Astrocyte (in vitro differentiated cells and primary cell): ENCODE results near the gene RNF133. TPM values are rescaled to one million over a fixed set of nuclear protein-coding genes. Genes with fewer than 3 reads are reported as not detected.

Experiments
- DNase-seq: peaks from one replicate; pipeline ENCODE4 v3.0.0-alpha.2; 2010; ENCODE audit warnings: low read depth
- FAIRE-seq: peaks from 2 replicates; lab custom pipeline; 2011; peaks lifted over from hg19 to GRCh38; lab: Jason Lieb, UNC
- H2AFZ ChIP-seq: 2 replicates; pipeline ENCODE4 v1.6.0; 2012; ENCODE audit warnings: low read depth, low read length, inconsistent platforms
- H3K27ac ChIP-seq: 2 replicates; pipeline ENCODE4 v1.5.1; 2011; ENCODE audit warnings: low read depth, low read length, inconsistent platforms
- H3K27me3 ChIP-seq: 2 replicates; pipeline ENCODE4 v1.6.0; 2011; ENCODE audit warnings: low read length, inconsistent platforms; ENCODE audit not compliant: insufficient read depth
- H3K36me3 ChIP-seq: 2 replicates; pipeline ENCODE4 v1.5.1; 2011; ENCODE audit warnings: low read length, inconsistent platforms; ENCODE audit not compliant: insufficient read depth
- H3K4me1 ChIP-seq: 2 replicates; pipeline ENCODE4 v1.5.1; 2011; ENCODE audit warnings: low read length, inconsistent platforms; ENCODE audit not compliant: insufficient read depth
- H3K4me2 ChIP-seq: 2 replicates; pipeline ENCODE4 v1.6.0; 2012; ENCODE audit warnings: low read length, inconsistent platforms
- H3K4me3 ChIP-seq: 2 replicates; pipeline ENCODE4 v1.5.1; 2011; ENCODE audit warnings: low read depth, mild to moderate bottlenecking, low read length, inconsistent platforms; ENCODE audit not compliant: insufficient read depth
- H3K79me2 ChIP-seq: 2 replicates; pipeline ENCODE4 v1.6.0; 2012; ENCODE audit warnings: mild to moderate bottlenecking, low read length, inconsistent platforms; ENCODE audit not compliant: insufficient read depth
- H3K9ac ChIP-seq: 2 replicates; pipeline ENCODE4 v1.6.0; 2012; ENCODE audit warnings: mild to moderate bottlenecking, low read length, inconsistent platforms
- H3K9me3 ChIP-seq: 2 replicates; pipeline ENCODE4 v1.5.1; 2012; ENCODE audit warnings: low read depth, mild to moderate bottlenecking, low read length, inconsistent platforms; ENCODE audit not compliant: insufficient read depth
- H4K20me1 ChIP-seq: 2 replicates; pipeline ENCODE4 v1.6.0; 2012; ENCODE audit warnings: low read length, inconsistent platforms; ENCODE audit not compliant: insufficient read depth
- H3K27ac Mint-ChIP-seq: one replicate; pipeline ENCODE4 v1.8.0; 2021; ENCODE audit warnings: mild to moderate bottlenecking, mixed read lengths; ENCODE audit not compliant: unreplicated experiment
- H3K27me3 Mint-ChIP-seq: one replicate; pipeline ENCODE4 v1.8.0; 2021; ENCODE audit warnings: low read depth, mixed read lengths; ENCODE audit not compliant: unreplicated experiment
- H3K36me3 Mint-ChIP-seq: one replicate; pipeline ENCODE4 v1.8.0; 2021; ENCODE audit warnings: low read depth, mixed read lengths; ENCODE audit not compliant: unreplicated experiment
- H3K4me1 Mint-ChIP-seq: one replicate; pipeline ENCODE4 v1.8.0; 2021; ENCODE audit warnings: low read depth, mixed read lengths; ENCODE audit not compliant: unreplicated experiment
- H3K4me3 Mint-ChIP-seq: one replicate; pipeline ENCODE4 v1.8.0; 2021; ENCODE audit warnings: mild to moderate bottlenecking, moderate library complexity, mixed read lengths; ENCODE audit not compliant: unreplicated experiment
- H3K9me3 Mint-ChIP-seq: one replicate; pipeline ENCODE4 v1.8.0; 2021; ENCODE audit warnings: mild to moderate bottlenecking, mixed read lengths; ENCODE audit not compliant: unreplicated experiment
- EZH2 ChIP-seq: IDR thresholded peaks from 2 replicates; pipeline ENCODE4 v1.6.1; 2012; ENCODE audit warnings: mild to moderate bottlenecking, low read length, inconsistent platforms; ENCODE audit not compliant: insufficient read depth
- total RNA-seq: library from RNA; stranded (reverse); gene quantifications from 2 replicates; pipeline ENCODE4 v1.2.1, GENCODE V29; 2021
- TF ChIP-seq, protein P1 (sequence below): IDR thresholded peaks from 2 replicates; pipeline ENCODE4 v1.5.1; 2011; ENCODE audit warnings: low read depth, mild to moderate bottlenecking, inconsistent platforms, low read length, moderate library complexity; ENCODE audit not compliant: insufficient read depth

Gene RNF133
- total RNA-seq, 1 donor from 2014 or later, result 0.30 TPM

DNA sequence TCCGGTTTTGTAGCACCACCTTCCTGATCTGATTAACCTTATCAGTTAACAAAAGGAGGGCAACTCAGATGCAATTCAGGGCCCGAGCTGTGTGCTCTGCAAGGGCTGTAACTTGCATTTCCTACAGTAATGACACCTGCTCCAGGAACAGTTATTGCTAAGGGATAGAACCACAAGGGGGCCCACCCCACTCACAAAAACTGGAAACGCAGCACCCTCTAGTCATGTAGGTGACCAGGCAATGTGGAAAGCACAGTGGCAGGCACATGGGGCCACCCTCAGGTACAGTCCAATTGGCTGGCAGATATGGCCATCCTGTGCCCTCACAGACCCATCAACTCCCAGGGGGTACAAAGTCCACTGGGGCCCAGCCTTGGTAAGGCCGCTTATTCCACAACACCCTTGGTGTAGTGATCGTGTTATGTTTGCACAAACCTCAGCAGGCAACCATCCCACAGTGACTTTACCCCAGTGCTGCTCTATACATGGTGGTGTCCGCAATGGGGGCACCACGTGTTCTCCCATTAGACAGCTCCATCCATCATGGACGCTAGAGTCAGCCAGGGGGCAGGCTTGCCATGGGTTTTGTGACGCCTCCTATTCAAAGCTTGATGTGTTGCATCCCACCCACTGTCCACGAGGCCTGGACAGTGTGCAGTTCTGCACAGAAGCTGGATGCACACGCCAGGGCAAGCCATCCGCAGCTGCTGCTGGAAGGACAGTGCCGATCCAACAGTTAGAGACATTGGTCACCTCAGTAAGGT is 9.4 kb downstream of the RNF133 start:
- H3K36me3 ChIP-seq, result no peaks in the 10 kb centered on the region
- no peaks in the 10 kb centered on the region for H3K27me3 ChIP-seq
- H3K4me3 ChIP-seq, result no peak overlapping the region
- no peaks in the 10 kb centered on the region for H3K4me1 ChIP-seq
- H3K9me3 ChIP-seq, result no peaks in the 10 kb centered on the region
- Mint-ChIP-seq H3K27ac (no peak overlapping the region), H3K36me3 (peaks cover 2% of the 10 kb centered on the region), H3K4me1 (no peaks in the 10 kb centered on the region), H3K9me3 (peaks cover 2% of the 10 kb centered on the region), H3K4me3 (no peak overlapping the region), H3K27me3 (no peaks in the 10 kb centered on the region)
- no peak overlapping the region for H2AFZ ChIP-seq
- no peak overlapping the region for H3K27ac ChIP-seq
- H3K79me2 ChIP-seq, result no peaks in the 10 kb centered on the region
- FAIRE-seq, result no peak
- TF ChIP-seq, protein P1, sequence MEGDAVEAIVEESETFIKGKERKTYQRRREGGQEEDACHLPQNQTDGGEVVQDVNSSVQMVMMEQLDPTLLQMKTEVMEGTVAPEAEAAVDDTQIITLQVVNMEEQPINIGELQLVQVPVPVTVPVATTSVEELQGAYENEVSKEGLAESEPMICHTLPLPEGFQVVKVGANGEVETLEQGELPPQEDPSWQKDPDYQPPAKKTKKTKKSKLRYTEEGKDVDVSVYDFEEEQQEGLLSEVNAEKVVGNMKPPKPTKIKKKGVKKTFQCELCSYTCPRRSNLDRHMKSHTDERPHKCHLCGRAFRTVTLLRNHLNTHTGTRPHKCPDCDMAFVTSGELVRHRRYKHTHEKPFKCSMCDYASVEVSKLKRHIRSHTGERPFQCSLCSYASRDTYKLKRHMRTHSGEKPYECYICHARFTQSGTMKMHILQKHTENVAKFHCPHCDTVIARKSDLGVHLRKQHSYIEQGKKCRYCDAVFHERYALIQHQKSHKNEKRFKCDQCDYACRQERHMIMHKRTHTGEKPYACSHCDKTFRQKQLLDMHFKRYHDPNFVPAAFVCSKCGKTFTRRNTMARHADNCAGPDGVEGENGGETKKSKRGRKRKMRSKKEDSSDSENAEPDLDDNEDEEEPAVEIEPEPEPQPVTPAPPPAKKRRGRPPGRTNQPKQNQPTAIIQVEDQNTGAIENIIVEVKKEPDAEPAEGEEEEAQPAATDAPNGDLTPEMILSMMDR, result no peak
- no peak for TF ChIP-seq EZH2
- H3K9ac ChIP-seq, result no peak overlapping the region
- H3K4me2 ChIP-seq, result no peak overlapping the region
- DNase-seq, result no peak
- no peaks in the 10 kb centered on the region for H4K20me1 ChIP-seq

DNA sequence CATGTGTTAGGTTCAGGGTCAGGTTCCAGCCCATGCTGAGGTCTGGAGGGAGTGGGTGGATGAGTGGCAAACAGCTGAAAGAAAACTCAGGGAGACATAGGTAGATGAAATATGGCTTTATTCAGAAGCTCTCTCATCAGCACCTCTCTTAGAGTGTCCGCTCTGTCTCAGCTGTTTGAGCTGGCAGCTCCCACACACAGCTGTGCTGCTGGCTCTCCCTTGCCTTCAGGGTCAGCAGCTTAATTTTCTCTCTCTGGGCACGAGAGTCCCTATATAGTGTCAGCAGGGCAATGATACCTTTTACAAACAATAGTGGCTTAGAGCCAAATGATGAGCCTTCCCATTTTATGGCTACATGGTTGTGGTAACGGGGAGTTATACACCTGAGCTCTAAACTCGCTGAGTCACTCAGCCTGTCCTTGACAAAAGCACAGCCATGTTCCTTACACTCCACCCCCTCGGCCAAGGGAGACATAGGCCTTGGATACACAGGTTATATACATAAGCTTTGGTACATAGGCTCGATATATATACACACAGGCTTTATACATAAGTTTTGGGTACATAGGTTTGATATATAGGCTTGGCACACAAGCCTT is 10.4 kb downstream of the RNF133 start:
- Histone ChIP-seq H3K27ac (no peak overlapping the region), H3K36me3 (no peaks in the 10 kb centered on the region), H3K4me3 (no peak overlapping the region), H3K79me2 (no peaks in the 10 kb centered on the region), H3K9ac (no peak overlapping the region), H3K4me1 (no peaks in the 10 kb centered on the region), H3K9me3 (no peaks in the 10 kb centered on the region), H3K4me2 (no peak overlapping the region), H4K20me1 (no peaks in the 10 kb centered on the region), H2AFZ (no peak overlapping the region), H3K27me3 (no peaks in the 10 kb centered on the region)
- no peak overlapping the region for H3K4me3 Mint-ChIP-seq
- TF ChIP-seq EZH2, result no peak
- TF ChIP-seq, protein P1, result no peak
- FAIRE-seq, result no peak
- peaks cover 2% of the 10 kb centered on the region for H3K36me3 Mint-ChIP-seq
- no peaks in the 10 kb centered on the region for H3K4me1 Mint-ChIP-seq
- no peaks in the 10 kb centered on the region for H3K27me3 Mint-ChIP-seq
- no peak overlapping the region for H3K27ac Mint-ChIP-seq
- peaks cover 2% of the 10 kb centered on the region for H3K9me3 Mint-ChIP-seq
- DNase-seq, result no peak
